EH (cell line): ENCODE results near the gene TUBA4A.

Experiments used
- DNase-seq: peaks from one replicate; pipeline ENCODE4 v3.0.0-alpha.2; 2015; ENCODE audit warnings: low read depth

The TUBA4A gene

DNA sequence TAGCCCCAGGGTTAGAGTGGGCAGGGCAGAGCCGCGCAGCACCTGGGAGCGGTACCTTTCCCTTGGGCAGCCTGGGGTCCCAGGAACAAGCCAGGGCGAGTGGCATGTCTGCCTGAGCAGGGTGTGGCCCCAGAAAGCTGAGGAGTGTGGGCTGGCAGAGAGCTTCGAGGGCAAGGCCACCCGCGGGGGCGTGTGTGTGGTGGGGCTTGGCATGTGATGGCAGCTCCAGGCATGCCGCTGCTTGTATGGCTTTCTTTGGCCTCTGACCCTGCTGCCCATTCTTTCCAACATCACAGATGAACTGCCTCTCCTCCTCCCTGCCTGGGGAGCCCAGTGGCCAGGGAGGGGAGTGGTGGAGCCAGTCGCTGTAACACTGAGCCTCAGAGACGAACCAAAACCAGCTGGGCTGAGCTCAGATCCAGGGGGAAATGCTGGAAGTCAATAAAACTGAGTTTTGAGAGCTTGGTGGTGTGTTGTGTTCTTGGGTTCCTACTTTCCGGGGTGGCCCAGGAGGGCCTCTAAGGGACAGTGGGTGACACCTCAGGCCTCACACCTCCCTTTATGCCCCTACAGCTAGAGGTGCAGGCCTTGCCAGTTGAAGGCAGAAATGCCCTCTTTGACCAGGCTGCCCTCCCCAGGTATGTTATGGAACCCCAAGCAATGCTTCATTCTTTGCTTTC, 32.9 kb upstream of the TUBA4A start:
- no peak for DNase-seq

DNA sequence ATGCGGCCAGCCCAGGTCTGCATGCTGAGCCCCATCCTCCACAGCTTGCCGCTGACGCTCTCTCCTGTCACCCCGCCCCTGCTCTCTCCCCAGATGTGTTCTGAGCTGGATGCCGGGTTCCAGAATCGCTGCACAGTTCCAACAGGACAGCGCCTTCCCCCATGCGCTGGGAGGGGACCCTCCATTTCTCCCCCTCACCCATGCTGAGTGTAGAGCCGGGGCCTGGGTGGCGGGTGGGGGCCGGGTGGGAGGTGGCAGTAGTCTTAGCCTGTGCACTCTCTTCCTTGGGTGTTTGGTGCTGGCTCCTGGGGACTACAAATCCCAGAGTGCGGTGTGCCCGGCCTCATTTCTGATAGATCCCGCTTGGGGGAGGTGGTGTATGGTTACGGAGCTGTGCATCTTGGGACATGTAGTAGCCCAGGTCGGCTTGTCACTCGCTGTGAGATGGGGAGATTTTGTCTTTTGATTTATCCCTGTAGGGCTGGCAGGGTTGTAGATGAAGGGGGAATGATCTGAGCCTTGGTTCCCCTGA, 32.2 kb upstream of the TUBA4A start:
- peak; percentile 58 for DNase-seq

DNA sequence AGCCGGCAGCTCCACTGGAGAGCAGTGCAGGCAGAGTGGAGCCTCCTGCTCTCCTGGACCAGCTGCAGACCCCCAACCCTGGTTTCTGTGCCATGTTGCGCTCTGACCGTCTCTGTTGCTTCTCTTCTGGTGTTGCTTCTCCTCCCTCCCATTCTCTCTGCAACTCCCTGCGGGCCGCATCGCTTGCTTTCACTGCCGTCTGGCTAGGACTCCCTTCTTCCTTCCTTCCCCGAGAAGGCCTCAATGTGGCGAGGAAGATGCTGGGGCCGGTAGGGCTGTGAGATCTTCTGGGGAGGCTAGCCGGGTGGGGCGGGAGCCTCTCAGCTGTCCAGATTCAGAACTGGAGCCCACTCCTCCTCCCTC, 31.6 kb upstream of the TUBA4A start:
- no peak for DNase-seq

DNA sequence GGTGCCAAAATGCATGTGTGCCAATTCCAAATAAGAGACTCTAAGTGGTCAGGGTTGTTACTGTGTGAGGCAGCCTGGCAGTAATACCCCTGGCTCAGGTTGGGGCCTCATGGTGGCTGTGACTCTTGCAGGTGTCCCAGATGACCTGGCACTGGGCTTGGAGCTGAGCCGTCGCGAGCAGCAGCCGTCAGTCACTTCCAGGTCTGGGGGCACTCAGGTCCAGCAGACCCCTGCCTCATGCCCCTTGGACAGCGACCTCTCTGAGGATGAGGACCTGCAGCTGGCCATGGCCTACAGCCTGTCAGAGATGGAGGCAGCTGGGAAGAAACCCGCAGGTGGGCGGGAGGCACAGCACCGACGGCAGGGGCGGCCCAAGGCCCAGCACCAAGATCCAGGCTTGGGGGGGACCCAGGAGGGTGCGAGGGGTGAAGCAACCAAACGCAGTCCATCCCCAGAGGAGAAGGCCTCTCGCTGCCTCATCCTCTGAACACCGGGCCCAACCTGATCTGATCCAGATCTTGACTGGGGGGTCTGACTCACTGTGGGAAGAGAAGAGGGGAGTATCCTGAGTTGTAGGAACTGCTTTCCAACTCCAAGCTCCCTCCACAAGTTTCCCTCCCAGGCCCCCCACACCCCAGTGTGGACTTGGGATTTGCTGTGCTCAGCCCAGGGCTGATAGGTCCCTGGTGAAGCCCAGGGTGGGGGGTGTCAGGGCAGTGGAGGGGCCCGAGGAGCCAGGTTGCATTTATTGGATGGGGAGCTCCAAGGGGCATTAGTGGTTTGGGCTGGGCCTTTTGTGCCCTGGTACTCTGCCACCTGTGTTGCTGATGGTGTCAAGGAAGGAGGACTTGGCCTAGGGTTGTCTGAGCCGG, 31.0 kb upstream of the TUBA4A start:
- DNase-seq: no peak

DNA sequence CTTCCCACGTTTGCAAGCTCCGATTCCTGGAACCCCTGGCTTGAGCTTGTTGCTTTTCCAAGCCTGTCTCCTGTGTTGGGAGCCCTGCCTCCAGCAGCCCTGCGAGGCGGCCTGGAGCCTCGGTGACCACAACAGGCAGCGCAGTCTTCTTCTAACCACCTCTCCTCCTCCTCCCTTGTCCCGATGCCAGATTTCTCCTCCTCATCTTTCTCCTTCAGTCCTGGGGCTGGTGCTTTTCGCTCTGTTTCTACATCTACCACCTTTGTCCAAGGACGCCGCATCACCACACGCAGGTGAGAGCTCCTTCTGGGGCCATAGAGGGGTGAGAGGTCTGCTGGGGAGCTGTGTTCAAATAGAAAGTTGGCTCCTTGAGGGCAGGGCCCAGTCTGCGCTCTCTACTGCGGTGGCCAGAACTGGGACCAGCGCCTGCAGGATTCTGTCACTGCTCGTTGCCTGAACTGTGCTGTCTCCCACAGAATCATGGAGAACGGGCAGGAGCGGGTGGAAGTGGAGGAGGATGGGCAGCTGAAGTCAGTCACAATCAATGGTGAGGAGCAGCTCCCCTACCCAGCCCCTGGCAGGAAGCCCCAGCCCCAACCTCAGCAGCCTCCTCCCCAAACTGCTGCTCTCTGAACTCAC, 29.3 kb upstream of the TUBA4A start:
- no peak for DNase-seq

DNA sequence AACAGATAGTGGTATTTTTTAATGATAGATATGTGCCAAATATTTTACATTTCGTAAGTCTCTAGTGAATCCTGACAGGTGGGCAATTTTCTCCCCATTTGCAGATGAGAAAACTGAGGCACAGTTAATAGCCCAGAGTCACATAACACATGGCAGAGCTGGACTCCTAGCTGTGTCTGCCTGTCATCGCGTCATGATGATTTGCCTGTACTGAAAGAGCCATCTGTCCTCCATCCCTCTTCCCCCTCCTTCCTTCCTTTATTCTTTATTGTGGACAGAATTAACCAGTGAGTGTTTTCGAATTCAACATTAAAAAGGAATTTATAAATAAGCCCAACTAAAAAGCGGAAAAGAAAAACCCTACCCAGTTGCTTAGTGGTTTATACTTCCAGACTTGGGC, 28.7 kb upstream of the TUBA4A start:
- no peak for DNase-seq

DNA sequence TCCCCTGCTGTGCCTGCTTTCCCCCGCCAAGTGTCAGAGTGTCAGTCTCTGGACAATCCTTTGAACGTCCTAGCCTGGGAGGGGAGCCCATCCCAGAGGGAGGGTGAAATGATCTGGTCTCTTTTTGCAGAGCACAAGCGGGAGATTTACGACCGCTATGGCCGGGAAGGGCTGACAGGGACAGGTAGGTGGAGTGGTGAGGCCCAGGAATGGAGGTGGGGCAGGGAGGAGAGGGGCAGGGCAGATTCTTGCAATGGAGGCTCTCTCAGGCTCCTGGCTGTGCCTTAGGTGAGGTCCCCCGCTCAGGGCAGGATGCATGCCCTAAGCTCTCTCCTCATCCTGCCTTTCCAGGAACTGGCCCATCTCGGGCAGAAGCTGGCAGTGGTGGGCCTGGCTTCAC, 27.9 kb upstream of the TUBA4A start:
- DNase-seq: no peak

DNA sequence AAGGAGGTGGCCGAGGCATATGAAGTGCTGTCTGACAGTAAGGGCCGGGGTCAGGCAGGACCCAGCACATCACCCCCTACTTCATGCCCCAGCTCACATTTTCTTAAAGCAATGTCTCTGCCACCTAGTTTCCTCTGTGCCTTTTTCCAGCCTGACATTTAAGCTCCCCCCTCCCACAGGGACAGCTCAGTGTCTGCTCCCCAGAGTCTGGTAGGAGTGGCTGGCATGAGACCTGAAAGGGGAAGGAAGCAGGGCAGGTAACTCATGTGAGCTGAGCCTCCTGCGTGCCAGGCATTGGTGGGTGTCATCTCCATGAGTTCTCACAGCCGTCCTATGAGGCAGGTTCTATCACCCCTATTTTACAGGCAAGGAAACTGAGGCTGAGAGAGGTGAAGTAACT, 26.9 kb upstream of the TUBA4A start:
- no peak for DNase-seq

DNA sequence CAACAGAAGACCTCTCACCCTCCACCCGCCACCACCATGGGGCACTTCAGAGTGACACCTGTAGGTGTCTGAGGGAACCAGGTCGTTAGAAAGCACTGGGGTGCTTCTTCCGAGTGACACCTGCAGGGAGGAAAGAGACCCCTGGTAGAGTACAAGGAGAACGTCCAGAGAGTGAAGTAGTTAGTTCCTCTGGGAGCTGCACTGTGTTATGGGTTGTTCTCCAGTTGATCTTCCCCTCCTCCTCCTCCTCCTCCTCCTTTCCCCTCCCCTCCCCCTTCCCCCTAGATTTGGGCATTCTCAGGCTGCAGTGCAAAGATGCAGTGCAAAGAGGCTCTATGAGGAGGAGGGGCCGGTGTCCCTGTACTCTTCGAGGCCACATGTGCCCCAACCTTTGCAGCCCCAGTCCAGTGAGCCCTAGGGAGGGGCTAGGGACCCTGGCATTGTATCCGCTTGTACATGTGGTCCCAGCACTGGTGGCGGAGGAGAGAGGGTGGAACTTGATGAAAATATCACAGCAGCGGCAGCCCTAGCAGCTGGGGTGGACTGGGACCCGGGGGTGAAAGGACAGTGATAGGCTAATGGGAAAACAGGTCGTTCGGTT, 26.3 kb upstream of the TUBA4A start:
- DNase-seq: no peak

DNA sequence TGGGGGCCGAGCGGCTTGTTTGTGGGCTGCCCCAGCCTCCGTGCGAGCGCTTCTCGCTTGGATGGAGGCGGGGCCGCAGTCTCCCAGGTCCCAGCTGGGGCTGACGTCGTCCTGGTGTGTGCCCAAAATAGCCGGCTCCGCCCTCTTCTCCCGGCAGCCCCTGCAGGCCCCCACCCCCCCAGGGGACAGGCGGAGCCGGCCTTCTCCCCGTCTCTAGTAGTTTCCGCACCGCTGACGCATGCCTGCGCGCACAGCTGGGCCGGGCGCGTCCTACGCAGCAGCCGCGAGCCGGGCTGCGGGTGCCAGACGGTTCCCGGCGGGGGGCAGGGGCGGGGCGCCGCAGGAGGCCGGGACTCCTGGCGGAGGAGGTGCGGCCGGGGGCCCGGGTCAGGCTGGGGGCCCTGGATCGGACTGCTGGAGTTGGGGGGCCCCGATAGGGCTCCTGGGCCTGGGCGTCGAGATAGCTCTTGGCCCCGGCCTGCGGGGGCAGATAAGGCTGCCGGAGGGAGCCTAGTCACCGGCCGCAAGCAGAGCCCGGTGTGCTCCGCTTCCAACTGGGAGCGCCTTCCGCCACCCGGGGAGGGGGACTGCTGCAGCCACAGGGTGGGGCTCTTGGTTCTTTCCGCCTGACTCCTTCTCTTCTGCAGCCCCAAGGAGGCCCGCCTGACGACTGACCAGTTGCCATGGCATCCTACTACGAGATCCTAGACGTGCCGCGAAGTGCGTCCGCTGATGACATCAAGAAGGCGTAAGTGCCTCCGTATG, 25.6 kb upstream of the TUBA4A start, which contains the start of gene DNAJB2:
TSS of gene DNAJB2 (plus strand) at position 216 of the 765 bp plus-strand sequence. CDS start at position 684, 468 bp downstream.
- DNase-seq: peak; percentile 100

DNA sequence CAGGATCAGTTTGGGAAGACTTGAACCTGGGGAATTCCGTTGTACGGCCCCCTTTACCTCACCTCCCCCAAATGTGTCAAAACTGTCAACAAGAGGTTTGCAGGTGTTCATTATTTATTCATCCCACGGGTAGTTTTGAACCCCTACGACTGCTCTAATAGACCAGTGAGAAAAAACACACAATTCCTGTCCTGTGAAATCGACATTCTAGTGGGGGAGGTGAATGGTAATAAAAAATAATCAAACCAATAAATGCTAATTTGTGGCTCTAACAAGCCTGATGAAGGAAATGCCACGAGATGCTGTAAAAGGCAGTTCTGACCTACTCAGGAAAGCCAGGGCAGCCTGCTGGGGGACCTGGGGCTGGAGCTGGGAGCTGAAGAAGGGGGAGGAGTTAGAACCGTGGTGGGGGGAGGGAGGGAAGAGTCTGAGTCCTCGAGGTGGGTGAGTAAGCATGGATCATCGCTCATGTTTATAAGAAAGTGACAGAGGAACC, 25.0 kb upstream of the TUBA4A start:
- no peak for DNase-seq

DNA sequence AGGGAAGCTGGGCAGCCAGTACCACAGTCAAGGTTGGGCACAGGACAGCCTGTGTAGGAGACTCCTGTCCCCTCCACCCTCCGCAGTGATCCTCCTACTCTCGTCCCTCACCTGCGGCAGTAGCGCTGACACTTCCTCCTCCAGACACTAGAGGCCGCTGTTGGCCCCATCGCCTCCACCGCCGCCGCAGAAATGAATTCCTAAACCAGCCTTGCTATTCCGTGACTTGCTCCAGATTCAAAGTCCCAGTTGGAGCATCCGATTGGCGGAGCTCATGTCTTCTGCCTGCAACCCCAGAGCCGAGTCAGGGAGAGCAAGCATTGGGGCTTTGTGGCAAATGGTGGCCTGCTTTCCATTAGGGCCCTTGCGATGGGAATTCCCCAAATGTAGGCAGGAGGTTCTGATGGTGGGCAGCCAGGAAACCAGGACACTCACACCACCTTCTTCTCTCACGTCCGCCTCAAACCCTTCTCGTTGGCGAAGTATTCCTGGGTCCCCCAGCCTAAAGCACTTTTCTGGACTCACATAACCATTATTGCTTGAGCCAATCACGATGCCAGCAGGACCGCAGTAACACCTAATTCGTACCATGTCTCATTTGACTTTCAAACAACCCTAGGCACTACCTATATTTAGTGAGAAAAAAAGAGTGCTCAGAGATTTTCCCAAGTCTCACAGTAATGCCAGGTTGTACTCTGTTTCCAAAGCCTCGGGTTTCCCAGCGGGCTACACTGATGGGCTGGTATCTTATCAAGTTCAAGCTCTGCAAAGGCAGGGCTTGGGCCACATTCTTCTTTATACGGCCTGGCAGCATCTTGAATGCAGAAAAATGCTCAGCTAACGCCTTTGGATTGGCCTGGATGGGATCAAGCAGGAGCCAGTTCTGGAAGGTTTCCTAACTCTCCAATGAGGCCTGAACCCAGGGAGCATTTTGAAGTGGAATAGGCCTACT, 24.3 kb upstream of the TUBA4A start:
- DNase-seq: peak; percentile 88

DNA sequence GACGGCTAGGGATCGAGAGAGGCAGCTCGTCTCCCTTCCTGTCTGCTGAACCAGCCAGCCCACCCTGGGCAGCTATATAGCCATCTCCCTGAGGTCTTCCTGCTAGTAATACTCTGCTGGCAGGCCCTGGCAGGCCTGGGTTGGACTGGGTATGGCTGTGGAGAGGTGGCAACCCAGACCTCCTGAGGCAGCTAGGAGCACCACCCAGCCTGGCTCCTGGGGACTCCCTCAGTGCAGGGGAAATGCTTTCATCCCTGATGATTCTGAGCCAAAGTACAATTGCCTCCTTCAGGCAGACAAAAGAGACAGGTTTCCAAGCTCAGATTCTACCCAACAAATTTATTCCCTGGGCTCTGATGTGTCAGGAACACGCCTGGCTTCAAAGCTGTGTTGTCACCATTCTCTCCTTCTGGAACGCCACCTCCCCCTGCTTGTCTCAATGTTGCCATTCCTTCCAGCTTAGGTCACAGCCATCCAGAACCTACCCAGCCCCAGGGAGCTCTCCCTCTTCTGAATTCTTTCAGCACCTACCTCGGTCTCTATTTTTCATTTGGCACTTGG, 20.7 kb upstream of the TUBA4A start:
- DNase-seq: peak; percentile 91

DNA sequence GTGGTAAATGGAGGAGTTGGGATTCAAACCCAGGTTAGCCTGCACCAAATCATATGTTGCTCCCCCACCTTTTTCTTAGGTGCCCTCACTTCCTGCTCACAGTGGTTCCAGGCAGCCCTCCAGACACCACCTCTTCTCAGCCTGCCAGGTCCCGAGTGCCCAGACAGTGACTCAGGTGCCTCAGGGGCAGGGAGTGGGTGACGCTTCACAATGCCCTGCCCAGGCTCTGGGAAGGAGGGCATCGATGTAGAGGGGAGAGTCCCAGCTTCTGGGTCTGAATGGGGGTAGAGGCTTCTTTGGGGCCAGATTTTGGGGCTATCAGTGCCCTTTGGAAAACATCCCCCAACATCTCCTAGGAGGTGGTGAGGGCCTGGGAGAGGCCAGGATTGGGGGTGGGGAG, 20.2 kb upstream of the TUBA4A start:
- DNase-seq: peak; percentile 55

DNA sequence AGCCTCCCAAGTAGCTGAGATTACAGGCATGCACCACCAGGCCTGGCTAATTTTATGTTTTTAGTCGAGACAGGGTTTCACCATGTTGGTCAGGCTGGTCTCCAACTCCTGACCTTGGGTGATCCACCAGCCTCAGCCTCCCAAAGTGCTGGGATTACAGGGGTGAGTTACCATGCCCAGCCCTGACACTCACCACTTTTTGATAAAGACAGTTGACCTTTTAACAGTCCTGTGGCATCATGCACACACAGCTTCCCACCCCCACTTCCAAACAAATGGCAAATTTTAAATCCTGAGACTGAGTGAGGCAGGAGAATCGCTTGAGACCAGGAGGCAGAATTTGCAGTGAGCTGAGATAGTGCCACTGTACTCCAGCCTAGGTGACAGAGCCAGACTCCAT, 19.3 kb upstream of the TUBA4A start:
- peak; percentile 46 for DNase-seq

DNA sequence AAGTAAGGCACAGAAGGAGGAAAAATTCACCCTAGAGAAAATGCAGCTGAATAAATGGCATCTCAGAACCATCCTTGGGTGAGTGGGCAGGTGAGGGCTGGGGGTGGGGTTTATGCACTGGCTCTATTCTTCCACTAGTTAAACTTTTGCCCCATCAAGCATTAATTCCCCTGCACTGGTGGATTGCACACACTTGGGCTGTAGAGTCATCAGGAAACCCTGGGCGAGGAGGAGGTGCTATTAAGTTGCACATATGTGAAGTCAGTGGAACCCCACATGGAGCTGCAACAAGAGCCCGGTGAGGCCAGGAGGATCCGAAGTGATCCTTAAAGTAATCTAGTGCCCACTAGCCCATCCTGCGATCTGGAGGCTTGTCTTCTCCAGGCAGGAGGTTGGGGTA, 18.6 kb upstream of the TUBA4A start:
- no peak for DNase-seq

DNA sequence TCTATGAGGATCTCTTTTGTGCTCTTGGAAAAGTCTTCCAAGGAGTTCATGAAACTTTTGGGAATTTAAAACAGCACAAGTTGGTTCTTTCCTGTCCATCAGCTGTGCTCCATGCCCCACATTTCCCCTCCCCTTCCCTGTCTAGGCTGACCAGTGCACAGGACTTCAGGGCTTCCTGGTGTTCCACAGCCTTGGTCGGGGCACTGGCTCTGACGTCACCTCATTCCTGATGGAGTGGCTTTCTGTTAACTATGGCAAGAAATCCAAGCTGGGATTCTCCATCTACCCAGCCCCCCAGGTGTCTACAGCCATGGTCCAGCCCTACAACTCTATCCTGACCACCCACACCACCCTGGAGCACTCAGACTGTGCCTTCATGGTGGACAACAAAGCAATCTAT, 17.3 kb upstream of the TUBA4A start:
- no peak for DNase-seq

DNA sequence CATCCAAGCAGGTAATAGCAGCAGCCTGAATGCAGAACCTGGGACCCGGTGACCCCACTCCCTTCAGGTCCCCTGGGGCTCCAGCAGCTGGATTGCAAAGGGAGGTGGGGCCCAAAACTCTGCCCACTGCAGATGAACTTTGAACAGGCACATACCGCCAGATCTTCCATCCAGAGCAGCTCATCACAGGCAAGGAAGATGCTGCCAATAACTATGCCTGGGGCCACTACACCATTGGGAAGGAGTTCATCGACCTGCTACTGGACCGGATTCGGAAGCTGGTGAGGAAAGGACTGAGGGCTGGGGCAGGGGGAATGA, 16.3 kb upstream of the TUBA4A start:
- no peak for DNase-seq

DNA sequence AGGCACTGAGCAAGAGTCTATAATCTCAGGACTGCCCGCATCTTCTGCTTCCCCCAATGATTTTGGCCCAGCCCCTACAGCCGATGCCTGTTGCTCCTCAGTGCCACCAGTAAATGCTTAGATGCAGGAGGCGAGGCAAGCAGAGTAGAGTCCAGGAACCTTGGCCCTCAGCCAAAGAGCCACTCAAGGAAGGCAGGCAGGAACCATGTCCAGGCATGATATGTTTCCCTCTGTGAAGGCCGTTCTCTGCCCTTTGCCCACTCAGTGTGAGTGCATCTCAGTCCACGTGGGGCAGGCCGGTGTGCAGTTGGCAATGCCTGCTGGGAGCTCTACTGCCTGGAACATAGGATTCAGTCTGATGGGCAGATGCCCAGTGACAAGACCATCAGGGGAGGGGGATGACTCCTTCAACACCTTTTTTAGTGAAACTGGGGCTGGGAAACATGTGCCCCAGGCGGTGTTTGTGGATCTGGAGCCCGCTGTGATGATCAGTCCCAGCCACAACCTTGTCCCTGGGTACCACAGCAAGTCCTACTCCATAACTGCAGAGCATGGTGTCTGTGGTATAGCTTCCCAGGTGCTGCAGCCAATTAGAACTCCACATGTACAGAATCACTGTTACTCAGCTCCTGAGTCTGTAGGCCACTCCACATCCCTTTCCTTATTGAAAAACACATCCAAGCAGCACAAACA, 15.8 kb upstream of the TUBA4A start:
- DNase-seq: no peak
